HG02678 (cell line): Measurements from ENCODE around the gene CDH4.

Experiments used
- ATAC-seq: cut with Tn5 transposase; IDR thresholded peaks from one replicate; pipeline ENCODE4 v1.9.1; 2021; ENCODE audit warnings: mild to moderate bottlenecking, moderate library complexity; ENCODE audit not compliant: unreplicated experiment

Gene CDH4

GRCh38 chr20:61434341-61434781, 182.3 kb downstream of the CDH4 start:
- ATAC-seq: no peak

- ATAC-seq: no peak
Observed at GRCh38 chr20:61435184-61435822, 183.2 kb downstream of the CDH4 start.

- ATAC-seq: no peak
Observed at GRCh38 chr20:61435823-61436220, 183.8 kb downstream of the CDH4 start.

DNA sequence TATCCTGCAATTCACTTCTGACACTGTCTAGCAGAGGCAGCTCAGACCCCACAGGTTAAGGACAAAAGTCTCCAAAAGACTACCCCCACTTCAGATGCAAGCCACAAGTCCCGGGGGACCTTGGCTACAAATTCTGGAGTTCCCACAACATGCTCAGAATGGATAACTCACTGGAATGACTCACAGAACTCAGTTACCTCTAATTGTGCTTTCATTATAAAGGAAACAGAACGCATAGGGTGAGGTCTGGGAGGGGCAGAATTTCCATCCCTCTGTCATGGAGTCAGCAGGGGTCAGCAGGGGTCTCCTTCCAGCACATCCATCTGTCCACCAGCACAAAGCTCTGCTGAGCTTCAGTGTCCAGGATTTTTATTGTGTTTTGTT, 184.2 kb downstream of the CDH4 start:
- no peak for ATAC-seq

DNA sequence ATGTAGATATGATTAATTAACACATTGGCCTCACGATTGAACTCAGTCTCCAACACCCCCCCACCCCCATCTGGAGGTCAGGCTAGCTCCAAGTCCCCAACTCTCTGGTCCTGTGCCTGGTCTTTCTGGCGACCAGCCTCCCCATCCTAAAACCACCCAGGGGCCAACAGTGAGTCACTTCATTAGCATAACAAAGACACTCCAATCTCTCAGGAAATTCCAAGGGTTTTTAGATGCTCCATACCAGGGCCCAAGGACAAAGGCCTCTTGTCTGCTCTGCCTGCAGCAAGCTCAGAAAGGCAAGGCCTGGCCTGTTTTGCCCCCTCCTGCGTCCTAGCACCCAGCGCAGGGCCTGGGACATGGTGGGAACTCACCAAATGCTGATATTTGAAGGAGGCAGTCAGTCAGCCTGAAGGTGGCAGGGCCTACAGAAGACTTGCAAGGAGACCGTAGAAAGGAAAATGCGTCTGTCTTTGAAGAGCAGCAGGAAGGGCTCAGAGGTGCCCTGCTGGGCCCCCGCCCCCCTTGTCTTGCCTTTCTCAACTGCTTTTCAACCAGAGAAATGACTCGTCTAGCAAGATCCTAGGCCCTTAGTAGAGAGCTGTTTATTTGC, 184.7 kb downstream of the CDH4 start:
- no peak for ATAC-seq

- ATAC-seq: no peak
Observed at GRCh38 chr20:61437280-61438206, 185.5 kb downstream of the CDH4 start.

- ATAC-seq: no peak
Observed at GRCh38 chr20:61438285-61438684, 186.2 kb downstream of the CDH4 start.

DNA sequence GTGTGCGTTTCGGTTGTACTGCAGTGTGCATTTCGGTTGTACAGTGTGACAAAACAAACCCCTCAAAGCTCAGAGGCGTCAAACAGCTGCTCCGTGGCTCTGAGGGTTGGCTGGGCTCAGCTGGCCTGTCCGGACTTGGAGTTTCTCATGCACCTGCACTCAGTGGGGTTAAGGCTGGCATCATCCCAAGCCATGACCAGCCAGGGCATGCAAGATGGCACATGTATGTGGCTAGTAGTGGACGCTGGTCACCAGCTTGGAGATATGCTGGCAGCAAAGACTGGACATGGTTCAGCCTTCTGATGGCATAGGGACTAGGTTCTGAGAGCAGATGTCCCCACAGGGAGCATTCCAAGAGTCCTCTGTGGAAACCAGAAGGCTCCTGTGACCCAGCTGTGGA, 187.2 kb downstream of the CDH4 start:
- ATAC-seq: no peak

GRCh38 chr20:61440548-61441055, 188.5 kb downstream of the CDH4 start:
- no peak for ATAC-seq

DNA sequence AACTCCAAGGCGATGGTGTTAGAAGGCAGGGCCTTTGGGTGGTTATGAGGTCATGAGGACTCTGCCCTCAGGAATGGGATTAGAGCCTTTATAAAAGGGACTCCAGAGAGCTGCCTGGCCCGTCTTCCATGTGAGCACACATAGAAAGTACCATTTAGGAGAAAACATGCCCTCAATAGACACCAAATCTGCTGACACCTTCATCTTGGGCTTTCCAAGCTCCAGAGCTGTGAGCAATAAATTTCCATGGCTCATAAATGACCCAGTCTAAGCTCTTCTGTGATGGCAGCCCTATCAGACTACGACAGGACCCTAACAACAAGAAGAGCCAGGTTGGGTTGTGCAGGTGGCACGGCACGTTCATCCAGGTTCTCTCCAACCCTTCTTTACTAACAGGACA, 189.5 kb downstream of the CDH4 start:
- no peak for ATAC-seq

- no peak for ATAC-seq
Observed at GRCh38 chr20:61442075-61442670, 190.1 kb downstream of the CDH4 start.

- ATAC-seq: no peak
Observed at GRCh38 chr20:61442718-61443117, 190.7 kb downstream of the CDH4 start.

DNA sequence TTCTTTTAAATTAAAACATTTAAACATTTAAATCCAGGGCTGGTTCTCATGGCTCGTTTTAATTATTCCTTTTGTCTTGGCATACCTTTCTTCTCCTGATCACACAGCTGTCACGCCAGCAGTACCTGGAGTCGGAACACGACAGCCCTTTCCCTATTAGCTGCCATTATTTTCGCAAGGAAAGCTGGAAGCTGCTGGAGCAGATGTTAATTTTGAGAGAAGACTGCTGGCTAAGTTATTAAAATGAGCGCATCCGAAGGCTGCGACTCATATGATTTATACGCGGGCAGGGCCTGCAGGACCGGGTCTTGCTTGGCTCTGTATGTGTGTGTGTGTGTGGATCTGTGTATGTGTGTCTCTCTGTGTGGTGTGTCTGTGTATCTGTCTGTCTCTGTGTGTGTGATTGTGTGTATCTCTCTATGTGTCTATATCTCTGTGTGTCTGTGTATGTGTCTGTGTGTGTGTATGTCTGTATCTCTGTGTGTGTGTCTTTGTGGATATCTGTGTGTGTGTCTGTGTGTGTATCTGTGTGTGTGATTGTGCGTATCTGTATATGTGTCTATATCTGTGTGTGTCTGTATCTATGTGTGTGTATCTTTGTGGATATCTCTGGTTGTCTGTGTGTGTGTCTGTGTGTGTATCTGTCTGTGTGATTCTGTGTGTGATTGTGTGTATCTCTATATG, 191.5 kb downstream of the CDH4 start:
- no peak for ATAC-seq

DNA sequence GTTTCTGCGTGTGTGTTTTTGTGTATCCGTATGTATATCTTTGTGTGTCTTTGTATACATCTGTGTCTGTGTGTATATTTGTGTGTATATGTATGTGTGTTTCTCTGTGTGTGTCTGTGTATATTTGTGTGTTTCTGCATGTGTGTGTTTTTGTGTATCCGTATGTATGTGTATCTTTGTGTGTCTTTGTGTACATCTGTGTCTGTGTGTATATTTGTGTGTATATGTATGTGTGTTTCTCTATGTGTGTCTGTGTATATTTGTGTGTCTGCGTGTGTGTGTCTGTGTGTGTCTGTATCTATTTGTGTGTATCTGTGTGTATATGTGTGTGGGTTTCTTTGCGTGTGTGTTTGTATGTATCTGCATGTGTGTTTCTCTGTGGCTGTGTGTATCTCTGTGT, 192.6 kb downstream of the CDH4 start:
- ATAC-seq: no peak

- no peak for ATAC-seq
Observed at GRCh38 chr20:61445138-61445537, 193.1 kb downstream of the CDH4 start.

GRCh38 chr20:61445741-61446140, 193.7 kb downstream of the CDH4 start:
- no peak for ATAC-seq

DNA sequence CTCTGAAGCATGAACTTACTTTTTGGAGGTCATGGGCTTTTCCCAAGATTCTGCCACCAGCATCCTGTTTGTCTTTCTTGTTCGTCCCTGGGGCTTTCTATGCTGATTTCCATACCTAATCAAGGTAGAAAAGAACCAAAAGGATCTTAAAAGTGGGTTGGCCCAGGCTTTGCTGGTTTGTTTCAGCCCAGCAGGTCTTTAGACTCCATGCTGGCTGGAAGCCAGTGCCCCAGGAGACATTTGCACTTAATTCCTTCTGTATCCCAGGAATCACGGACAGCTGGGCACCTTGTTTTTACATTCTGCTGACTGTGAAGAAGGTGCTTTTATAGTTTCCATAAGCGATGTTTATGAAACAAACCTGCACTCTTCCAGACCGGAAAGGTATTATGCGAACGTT, 195.9 kb downstream of the CDH4 start:
- no peak for ATAC-seq

- no peak for ATAC-seq
Observed at GRCh38 chr20:61448386-61448785, 196.3 kb downstream of the CDH4 start.

DNA sequence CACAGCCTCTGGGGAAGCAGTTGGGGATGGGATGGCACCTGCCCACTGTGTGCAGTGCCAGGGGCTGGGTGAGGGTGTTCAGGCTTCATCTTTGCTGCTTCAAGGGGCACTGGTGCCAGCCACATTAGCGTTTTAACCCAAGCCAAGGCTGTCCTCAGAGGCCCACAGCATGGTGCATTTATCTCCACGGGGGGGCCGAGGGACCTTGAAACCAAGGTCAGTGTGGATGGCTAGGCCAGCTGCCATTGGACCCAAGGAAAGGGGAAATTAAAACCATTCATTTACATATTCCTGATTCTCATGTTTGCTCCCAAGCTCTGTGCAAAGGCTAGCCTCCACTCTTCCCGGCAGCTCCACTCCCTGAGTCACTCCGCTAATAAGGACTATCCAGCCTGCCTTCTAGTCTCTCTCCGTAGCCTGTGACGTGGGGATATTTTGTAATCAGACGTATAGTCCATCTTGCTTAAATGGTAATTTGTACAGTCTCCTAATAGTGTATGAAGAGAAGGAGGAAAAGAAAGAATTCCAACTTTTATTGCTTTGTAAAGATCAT, 197.1 kb downstream of the CDH4 start:
- ATAC-seq: no peak

DNA sequence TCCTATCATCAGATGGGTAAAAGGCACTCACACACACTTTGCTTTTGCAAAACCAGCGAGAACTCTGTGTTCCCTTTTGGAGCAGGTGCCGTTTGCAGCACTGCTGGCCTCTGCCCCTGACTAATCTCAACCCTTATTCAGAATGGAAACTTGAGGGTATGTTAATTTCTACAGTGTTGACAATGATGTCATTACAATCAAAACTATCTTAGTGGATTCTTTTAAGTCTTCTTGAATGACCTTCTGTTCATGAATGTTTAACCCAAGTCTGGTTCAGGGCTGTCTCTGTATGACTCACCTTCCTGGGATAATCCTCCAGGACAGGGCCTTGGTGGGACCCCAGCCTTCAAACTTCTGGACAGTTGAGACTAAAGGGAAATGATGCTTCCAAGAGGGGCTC, 197.9 kb downstream of the CDH4 start:
- no peak for ATAC-seq
